H1 (cell line): ENCODE measurements around the gene TMEM229B.

ENCODE experiments used
- JUND ChIP-seq: IDR thresholded peaks from 2 replicates; pipeline ENCODE4 v1.6.1; 2011; ENCODE audit warnings: mild to moderate bottlenecking, improper control_type of control experiment, low read length
- POLR2A ChIP-seq, 2 experiments: IDR thresholded peaks; 1 replicate in 1 of 2; 2 replicates in 1 of 2; pipeline ENCODE4 v1.6.1; 2011; ENCODE audit warnings: low read depth in 2 of 2, low read length in 2 of 2, mild to moderate bottlenecking in 2 of 2; ENCODE audit errors: control extremely low read depth in 1 of 2
- TF ChIP-seq, protein P1 (sequence below): IDR thresholded peaks from 2 replicates; pipeline ENCODE4 v1.6.1; 2012; ENCODE audit warnings: inconsistent platforms
- TF ChIP-seq, protein P2 (sequence below), 3 experiments: IDR thresholded peaks; 1 replicate in 2 of 3; 2 replicates in 1 of 3; pipeline versions ENCODE4 v1.5.1 to v1.6.1; 2011; ENCODE audit warnings: low read length in 3 of 3, mild to moderate bottlenecking in 3 of 3, inconsistent platforms in 2 of 3, low read depth in 1 of 3, moderate library complexity in 1 of 3; ENCODE audit not compliant: insufficient read depth in 1 of 3; ENCODE audit errors: control extremely low read depth in 1 of 3

DNA sequence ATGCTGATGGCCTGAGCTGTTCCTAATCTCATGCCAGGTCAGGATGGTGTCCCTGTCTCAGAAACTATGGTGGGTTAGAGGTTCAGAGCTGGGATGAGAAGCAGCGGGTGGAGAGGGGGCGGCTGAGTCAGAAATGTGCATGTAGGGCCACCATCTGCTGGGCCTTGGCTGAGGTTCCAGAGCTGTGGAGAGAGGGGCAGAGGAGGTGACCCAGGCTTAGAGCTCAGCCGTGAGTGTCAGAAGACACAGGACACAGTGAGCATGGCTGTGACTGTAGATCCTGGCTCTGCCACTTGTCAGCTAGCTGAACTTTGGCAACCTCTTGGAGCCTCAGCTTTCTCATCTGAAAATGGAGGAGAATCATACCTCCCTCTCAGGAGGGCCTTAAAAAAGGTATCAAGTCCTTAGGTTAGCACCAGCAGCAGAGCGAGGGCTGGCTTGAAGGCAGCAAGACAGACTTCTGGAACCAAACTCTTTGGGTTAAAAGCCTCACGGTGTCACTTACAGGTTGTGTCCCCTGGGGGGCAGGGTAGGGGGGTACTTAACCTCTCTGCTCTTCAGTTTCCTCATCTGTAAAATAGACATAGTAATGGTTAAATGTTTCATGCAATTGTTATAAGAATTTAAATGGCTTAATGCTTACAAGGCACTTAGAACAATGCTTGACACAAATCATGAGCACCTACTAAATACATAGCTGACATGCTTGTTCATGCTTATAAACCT is 34.8 kb downstream of the TMEM229B start:
- TF ChIP-seq, protein P1, sequence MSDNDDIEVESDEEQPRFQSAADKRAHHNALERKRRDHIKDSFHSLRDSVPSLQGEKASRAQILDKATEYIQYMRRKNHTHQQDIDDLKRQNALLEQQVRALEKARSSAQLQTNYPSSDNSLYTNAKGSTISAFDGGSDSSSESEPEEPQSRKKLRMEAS = no peak
- no peak for TF ChIP-seq POLR2A (IDR thresholded peaks at IDR 0.05; ENCODE audit: control extremely low read depth in 1 of 2, low read depth in 2 of 2, low read length in 2 of 2)
- TF ChIP-seq, protein P2, sequence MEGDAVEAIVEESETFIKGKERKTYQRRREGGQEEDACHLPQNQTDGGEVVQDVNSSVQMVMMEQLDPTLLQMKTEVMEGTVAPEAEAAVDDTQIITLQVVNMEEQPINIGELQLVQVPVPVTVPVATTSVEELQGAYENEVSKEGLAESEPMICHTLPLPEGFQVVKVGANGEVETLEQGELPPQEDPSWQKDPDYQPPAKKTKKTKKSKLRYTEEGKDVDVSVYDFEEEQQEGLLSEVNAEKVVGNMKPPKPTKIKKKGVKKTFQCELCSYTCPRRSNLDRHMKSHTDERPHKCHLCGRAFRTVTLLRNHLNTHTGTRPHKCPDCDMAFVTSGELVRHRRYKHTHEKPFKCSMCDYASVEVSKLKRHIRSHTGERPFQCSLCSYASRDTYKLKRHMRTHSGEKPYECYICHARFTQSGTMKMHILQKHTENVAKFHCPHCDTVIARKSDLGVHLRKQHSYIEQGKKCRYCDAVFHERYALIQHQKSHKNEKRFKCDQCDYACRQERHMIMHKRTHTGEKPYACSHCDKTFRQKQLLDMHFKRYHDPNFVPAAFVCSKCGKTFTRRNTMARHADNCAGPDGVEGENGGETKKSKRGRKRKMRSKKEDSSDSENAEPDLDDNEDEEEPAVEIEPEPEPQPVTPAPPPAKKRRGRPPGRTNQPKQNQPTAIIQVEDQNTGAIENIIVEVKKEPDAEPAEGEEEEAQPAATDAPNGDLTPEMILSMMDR (IDR thresholded peaks at IDR 0.05; ENCODE audit: control extremely low read depth in 1 of 3, insufficient read depth in 1 of 3, low read depth in 1 of 3, low read length in 3 of 3) = peak in 2 of 3 experiments; percentile 8; a peak in 2 of 4 replicates
- TF ChIP-seq JUND = no peak
